DMS153 treated with DMSO at 0.1 percent for 48 hours (cell line): Measurements from ENCODE around the gene ZNF148.
"Not testable (repeated sequence)": the region's sequence is repeated elsewhere in the genome, so short reads cannot be mapped to it uniquely, and the experiment has no call there.

Experiments used
- DNase-seq: peaks from one replicate; lab custom pipeline; 2025; ENCODE audit not compliant: unreplicated experiment; lab: John Stamatoyannopoulos, UW

ZNF148 gene, protein sequence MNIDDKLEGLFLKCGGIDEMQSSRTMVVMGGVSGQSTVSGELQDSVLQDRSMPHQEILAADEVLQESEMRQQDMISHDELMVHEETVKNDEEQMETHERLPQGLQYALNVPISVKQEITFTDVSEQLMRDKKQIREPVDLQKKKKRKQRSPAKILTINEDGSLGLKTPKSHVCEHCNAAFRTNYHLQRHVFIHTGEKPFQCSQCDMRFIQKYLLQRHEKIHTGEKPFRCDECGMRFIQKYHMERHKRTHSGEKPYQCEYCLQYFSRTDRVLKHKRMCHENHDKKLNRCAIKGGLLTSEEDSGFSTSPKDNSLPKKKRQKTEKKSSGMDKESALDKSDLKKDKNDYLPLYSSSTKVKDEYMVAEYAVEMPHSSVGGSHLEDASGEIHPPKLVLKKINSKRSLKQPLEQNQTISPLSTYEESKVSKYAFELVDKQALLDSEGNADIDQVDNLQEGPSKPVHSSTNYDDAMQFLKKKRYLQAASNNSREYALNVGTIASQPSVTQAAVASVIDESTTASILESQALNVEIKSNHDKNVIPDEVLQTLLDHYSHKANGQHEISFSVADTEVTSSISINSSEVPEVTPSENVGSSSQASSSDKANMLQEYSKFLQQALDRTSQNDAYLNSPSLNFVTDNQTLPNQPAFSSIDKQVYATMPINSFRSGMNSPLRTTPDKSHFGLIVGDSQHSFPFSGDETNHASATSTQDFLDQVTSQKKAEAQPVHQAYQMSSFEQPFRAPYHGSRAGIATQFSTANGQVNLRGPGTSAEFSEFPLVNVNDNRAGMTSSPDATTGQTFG

DNA sequence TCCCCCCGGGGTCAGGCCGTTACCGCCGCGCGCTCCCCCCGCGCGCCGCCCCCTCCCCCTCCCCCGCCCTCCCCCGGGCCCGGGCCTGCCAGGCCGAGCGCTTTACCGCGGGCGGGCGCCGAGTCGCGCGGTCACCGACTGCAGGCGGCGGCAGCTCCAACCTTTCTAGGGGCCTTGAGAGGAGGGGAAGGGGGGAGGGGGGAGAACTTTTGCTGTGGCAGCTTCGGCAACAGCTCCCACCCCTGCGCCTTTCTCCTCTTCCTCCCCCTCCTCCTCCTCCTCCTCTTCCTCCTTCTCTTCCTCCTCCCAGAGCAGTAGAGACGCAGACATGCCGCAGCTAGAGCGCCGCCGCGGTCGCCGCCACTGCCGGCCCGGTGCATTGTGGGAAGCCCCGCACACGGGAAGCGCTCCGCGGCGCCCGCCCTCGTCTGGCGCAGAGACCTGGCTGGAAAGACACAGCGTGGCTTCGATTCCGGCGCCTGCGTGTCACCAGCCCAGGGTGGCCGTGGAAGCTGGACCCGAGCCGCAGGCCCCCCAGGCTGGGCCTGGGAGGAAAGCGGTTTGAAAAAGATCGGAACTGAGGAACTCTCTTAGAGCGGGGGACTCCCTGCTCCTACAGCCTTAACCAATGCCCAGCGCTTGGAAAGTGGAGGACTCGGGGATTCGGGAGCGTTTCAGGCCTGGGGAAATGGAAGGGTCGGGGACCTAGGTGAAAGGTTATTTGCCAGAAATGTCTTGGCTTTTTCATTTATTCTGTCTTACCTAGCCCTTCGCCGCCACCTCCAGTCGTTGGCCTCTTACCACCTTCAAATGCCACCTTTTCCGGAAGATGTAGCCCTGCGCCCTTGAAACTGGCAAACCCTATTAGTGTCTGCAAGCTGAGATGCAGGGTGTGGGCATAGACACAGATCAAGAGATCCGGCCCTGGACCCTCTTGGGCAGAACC, at the start of gene ZNF148:
ZNF148 (minus strand) TSS at position 330 of the 946 bp plus-strand sequence. CDS start 61,685 bp downstream, outside the sequence.
- peak; percentile 74 for DNase-seq

GRCh38 chr3:125418306-125418705, 43.2 kb upstream of the ZNF148 start:
- no peak for DNase-seq

DNA sequence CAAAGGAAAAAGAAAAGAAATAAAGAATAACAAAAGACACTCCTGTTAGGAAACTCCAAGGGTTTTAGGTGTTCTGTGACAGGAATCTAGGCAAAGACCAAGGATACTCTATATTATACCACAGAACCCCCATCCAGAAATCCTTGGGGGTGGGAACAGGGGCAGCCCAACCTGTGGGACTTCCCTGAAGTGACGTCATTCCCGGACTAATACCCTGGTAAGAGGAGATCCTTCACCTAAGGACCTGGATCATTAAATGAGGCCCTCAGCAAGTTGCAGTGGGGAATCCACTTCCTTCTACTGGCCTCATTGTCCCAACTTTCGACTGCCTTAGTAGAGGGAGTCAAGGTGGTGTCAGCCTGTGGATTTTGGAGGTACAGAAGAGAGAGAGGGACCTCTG, 41.1 kb upstream of the ZNF148 start:
- DNase-seq = no peak

- DNase-seq = no peak
Measured at GRCh38 chr3:125414669-125415068, 39.5 kb upstream of the ZNF148 start.

- DNase-seq = no peak
Measured at GRCh38 chr3:125410922-125411321, 35.8 kb upstream of the ZNF148 start.

GRCh38 chr3:125406070-125406469, 30.9 kb upstream of the ZNF148 start:
- no peak for DNase-seq

DNA sequence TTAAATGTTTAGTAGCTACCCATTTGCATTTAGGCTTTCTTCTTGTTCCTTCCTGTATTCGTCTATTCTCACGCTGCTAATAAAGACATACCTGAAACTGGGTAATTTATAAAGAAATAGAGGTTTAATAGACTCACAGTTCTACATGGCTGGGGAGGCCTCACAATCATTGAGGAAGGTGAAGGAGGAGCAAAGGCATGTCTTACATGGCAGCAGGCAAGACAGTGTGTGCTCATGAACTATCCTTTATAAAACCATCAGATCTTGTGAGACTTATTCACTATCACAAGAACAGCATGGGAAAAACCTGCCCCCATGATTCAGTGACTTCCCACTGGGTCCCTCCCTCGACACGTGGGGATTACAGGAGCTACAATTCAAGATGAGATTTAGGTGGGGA, 30.4 kb upstream of the ZNF148 start:
- DNase-seq = not testable (repeated sequence)

GRCh38 chr3:125403789-125404188, 28.7 kb upstream of the ZNF148 start:
- no peak for DNase-seq

- no peak for DNase-seq
Measured at GRCh38 chr3:125402639-125403038, 27.5 kb upstream of the ZNF148 start.

GRCh38 chr3:125401402-125401801, 26.3 kb upstream of the ZNF148 start:
- no peak for DNase-seq

DNA sequence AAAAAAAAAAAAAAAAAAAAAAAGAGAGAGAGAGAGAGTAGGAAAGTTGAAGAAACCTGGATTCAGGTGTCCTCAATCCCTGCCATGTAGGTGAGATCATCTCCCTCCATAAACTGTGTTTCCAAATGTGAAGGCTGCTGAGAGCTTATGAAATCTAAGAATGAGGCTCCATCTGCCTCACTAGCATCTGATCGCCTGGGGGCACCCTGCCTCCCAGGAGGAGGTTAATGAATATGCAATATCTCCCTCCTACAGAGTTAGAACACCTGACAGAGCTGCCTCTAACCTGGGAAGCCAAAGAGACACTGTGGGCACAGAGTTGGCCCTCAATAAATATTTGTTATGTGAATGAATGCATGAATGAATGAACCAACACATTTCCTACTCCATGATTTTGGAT, 23.8 kb upstream of the ZNF148 start:
- no peak for DNase-seq

DNA sequence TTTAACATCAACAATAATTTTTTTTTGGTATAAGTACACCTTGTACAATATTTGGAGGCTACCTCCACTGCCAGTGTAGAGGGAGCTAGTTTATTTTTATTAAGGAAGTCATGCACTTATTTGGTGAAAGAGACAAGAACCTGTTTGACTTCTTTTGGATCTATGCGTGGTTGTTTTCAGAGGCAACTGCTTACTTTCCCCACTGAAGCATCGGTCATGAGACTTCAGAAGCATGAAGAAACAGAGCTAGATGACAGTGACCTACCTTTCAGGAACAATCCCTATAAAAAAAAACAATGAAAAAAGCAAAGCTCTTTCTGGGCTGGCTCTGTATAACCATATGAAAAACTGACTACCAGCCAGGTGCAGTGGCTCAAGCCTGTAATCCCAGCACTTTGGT, 20.0 kb upstream of the ZNF148 start:
- no peak for DNase-seq

GRCh38 chr3:125394406-125394805, 19.3 kb upstream of the ZNF148 start:
- DNase-seq = no peak

DNA sequence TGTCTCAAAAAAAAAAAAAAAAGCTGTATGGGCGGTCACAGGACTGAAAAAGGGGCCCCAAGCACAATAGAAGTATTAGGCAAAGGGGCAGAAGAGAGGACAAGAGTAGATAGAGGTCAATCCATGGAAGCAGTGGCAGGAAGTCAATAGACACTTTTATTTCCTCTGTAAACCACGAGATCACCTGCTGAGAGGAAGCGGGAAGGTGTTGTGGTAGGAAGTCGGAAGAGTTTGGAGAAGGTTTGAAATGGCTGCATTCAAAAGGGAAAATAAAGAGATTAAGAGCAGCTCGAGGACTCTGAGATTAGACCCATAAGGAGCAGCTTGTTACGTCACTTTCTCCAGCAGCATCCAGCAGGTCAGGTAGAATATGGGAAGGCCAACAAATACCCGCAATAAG, 14.2 kb upstream of the ZNF148 start:
- DNase-seq = no peak

DNA sequence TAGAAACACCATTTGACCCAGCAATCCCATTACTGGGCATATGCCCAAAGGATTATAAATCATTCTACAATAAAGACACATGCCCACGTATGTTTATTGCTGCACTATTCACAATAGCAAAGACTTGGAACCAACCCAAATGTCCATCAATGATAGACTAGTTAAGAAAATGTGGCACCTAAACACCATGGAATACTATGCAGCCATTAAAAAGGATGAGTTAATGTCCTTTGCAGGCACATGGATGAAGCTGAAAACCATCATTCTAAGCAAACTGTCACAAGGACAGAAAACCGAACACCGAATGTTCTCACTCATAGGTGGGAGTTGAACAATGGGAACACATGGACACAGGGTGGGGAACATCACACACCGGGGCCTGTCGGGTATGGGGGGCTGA, 13.2 kb upstream of the ZNF148 start:
- not testable (repeated sequence) for DNase-seq

- no peak for DNase-seq
Measured at GRCh38 chr3:125386811-125387210, 11.7 kb upstream of the ZNF148 start.

DNA sequence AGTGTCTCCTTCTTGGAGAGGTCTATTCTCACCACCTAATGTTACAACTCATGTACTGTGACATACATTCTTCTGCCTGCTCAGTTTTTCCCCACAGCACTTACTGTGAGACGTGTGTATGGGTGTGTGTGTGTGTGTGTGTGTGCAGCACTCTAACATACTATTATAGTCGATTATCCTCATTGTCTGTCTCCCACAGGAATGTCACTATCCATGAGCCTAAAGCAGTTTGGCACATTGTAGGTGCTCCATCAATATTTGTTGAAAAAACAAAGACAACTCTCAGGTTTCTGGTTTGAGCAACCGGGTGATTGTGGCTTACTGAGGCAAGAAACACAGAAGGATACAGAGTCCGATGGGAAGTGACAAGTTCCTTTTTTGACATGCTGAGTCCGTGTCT, 8.6 kb upstream of the ZNF148 start:
- no peak for DNase-seq

DNA sequence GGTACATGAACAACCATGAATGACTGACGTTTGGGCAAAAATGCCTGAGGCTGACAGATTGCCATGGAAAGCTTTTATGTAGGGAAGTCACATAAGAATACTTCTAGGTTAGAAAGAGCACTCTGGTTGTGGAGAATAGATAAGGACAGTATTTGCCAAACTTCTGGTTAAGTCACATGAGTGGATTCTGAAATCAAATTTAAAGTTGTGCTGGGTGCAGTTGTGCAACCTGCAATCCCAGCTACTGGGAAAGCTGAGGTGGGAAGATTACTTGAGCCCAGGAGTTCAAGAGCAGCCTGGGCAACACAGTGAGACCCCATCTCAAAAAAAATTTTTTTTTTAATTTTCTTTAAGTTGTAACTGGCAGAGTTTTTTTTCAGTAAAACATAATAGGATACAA, 7.2 kb upstream of the ZNF148 start:
- DNase-seq = no peak

DNA sequence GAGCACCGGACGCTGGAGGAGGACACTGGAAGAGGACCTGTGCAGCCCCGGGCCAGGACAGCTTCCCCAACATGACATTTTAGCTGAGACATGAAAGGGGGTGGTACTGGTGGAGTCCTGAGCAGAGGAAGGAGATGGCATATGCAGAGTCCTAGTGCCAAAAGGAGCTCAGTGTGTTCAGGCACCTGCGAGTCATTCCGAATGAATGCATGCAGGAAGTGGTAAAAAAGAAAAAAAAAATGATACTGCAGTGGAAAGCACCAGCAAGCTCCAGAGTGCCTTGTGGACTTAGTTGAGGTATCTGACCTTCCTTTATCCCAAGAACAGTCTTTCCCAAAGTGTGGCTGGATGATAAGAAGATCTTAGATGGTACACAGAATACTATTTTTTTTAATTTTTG, 6.6 kb upstream of the ZNF148 start:
- no peak for DNase-seq

DNA sequence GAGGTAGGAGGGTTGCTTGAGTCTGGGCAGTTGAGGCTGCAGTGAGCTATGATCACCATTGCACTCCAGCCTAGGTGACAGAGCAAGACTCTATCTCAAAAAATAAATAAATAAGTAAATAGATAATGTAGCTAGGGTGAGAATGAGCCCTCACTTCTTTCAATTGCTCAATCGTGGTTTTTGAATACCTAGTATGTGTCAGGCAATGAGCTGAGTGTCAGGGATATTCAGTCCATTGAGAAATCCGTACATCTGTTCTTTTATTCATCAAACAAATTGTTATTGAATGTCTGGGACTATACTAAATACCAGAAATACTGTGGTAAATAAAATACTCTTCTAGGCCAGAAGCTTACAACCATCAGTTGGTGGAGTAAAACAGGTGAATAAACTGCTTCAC, 6.2 kb upstream of the ZNF148 start:
- DNase-seq = no peak

DNA sequence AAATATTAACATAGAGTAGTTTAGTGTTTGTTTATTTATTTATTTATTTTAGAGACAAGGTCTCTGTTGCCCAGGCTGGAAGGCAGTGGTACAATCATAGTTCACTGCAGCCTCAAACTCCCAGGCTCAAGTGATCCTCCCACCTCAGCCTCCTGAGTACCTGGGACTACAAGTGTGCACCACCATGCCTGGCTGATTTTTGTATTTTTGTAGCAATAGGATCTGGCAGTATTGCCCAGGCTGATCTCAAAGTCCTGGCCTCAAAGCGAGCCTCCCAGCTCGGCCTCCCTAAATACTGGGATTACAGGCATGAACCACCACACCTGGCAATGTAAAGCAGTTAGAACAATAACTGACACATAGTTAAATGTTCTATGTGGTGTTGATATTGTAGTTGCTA, 4.4 kb upstream of the ZNF148 start:
- no peak for DNase-seq
